Inferior parietal cortex (tissue), 1 donor: ENCODE data around the gene ROBO1.
A peak's percentile ranks its signal among the peaks of the same experiment; 100 is the strongest.
"Not testable (repeated sequence)": the region's sequence is repeated elsewhere in the genome, so short reads cannot be mapped to it uniquely, and the experiment has no call there.

ENCODE experiments used
- DNase-seq: peaks from one replicate; pipeline ENCODE4 v3.0.0-alpha.2; 2016; ENCODE audit errors: extremely low spot score

ROBO1 gene

GRCh38 chr3:79767905-79768267 is at the start of gene ROBO1:
Gene ROBO1, minus strand, starts transcription at chr3:79767998.
- no peak for DNase-seq

GRCh38 chr3:79817224-79817623 is 49.4 kb upstream of the ROBO1 start:
- DNase-seq, result no peak

DNA sequence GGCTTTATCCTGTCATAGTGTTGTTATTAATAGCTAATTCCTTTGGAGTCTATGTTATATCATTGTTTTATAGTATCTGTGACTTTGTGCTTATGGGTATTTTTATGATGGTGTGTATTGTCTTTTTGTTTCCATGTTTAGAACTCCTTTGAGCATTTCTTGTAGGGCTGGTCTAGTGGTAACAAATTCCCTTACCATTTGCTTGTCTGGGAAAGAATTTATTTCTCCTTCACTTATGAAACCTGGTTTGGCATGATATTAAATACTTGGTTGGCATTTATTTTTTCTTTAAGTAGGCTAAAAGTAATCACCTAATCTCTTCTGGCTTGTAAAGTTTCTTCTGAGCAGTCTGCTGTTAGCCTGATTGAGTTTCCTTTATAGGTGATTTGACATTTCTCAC is 47.7 kb upstream of the ROBO1 start:
- no peak for DNase-seq

GRCh38 chr3:79810581-79810980 is 42.8 kb upstream of the ROBO1 start:
- no peak for DNase-seq

DNA sequence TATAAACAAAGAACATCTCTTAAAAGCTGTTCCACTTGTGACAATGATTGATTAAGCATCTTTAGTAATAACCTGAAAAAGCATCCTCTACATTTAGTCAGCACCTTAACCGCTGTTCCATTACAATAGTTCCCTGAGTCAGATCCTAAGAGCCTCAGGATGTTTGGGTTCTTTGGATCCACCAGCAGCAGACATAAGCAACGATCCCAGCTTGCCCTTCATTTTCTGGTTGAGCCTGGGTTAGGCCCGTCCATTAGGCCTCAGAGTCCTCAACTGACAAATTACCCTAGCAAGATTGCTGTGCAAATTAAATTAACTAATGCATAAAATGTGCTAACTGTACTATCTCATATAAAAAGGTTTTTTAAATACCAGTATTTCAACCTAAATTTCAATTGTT is 42.3 kb upstream of the ROBO1 start:
- no peak for DNase-seq

- no peak for DNase-seq
Measured at GRCh38 chr3:79809106-79809505, 41.3 kb upstream of the ROBO1 start.

DNA sequence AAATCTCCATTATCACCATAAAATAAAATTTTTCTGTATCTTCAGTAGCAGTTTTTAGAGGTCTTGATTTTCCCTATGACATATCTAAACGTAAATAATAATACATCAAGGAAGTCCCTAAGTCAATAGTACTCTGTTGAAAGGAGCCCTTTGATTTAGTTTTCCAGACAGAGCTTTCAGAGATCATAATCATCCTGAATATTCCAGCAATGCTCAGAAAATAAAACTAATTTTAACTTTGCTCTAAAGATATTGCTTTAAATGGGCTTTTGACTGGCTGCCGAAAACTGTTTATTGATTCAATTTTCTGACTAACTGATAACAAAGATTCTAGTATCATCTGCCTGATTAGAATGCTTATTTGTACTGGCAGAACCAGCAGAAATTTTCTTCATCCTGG is 40.7 kb upstream of the ROBO1 start:
- no peak for DNase-seq

GRCh38 chr3:79790177-79790576 is 22.4 kb upstream of the ROBO1 start:
- not testable (repeated sequence) for DNase-seq

DNA sequence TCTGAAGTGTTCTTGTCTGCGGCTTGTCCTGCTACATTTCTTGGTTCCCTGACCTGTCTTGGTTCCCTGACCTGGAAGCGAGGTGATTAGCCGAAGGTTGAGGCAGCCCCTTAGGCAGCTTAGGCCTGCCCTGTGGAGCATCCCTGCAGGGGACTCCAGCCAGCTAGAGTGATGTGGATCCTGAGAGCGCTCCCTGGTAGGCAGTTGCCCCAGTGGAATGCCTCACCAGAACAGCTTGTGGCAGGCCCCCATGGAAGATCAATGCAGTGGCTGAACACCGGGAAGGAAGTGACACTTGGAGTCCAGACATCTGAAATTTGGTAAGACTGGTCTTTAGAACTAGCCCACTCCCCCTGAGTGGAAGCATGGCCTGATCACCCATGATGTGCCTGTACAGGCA is 5.5 kb upstream of the ROBO1 start:
- no peak for DNase-seq

DNA sequence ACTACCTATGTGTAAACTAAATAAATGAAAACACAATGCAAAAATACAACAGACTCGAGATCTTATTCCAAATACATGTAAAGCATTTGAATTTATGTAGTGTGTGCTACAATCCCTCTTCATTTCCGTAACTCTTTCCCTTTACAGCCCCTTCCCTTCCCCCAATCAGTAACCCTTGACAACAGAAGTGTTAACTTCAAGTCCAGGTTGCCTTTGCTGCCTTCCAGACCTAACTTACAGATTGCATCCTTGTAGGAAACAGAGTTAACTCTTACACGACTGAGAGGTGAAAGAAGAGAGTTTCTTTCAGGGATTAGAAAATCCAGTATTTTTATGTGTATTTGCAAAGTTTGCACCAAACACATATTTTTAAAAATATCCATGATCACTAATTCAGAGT is 1.4 kb upstream of the ROBO1 start:
- DNase-seq, result no peak

GRCh38 chr3:79767194-79767904 is 449 bp downstream of the ROBO1 start:
- DNase-seq, result peak; percentile 22

GRCh38 chr3:79766496-79767193 is 1.2 kb downstream of the ROBO1 start:
- peak; percentile 5 for DNase-seq

GRCh38 chr3:79765911-79766310 is 1.9 kb downstream of the ROBO1 start:
- no peak for DNase-seq

DNA sequence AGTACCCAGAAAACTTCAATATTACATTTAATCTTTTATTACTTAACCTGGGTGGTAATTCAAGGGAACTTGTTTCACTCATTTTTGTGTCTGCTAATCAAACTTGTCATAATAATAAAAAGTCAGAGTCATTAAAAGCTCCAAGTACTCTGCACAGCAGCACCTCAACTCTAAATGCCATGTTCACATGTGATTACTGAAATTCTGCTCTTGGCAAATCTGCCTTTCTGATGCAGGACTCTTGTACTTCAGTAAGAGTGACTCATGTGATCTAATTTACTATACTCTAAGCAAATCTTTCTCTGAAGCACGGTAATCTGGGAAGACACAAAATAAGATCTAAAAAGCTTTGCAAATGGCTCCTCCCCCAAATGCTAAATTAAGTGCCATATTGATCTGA is 6.4 kb downstream of the ROBO1 start:
- no peak for DNase-seq

- no peak for DNase-seq
Measured at GRCh38 chr3:79751703-79752102, 16.1 kb downstream of the ROBO1 start.

DNA sequence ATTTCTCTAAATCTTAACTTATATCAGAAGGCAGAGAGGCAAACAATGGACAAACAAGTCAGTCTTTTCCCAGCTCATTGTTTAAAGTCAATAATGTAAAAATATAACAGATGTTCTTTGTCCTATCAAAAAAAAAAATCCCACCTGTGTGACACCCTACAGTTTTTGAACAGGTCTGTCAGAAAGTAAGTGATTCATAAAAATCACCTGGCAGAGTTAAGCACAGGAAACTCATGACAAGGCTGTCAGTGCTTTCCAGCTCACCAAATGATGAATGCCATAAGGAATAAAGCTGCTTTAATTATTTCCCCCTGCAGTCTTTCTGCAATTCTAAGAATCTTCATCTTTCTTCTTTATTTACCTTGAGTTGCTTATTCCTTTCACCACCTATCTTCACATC is 30.3 kb downstream of the ROBO1 start:
- DNase-seq, result no peak

- DNase-seq, result no peak
Measured at GRCh38 chr3:79729096-79729495, 38.7 kb downstream of the ROBO1 start.

DNA sequence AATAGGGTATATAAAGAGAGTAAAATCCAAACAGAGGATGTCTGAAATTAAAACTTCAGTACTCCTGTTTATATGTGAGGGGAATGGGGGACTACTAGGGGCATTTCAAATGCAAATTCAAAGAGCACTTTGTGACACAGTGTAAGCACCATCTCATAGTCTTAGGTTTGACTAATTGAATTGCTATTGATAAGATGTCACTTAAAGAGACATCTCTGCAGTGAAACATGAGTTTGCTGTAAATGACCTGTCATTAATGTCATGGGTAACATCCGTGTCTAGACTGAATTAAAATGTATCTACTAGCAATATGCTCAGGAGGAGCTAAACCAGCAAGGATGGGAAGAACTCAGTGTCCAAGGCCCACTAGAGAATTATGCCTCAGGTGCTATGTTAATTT is 41.0 kb downstream of the ROBO1 start:
- no peak for DNase-seq

DNA sequence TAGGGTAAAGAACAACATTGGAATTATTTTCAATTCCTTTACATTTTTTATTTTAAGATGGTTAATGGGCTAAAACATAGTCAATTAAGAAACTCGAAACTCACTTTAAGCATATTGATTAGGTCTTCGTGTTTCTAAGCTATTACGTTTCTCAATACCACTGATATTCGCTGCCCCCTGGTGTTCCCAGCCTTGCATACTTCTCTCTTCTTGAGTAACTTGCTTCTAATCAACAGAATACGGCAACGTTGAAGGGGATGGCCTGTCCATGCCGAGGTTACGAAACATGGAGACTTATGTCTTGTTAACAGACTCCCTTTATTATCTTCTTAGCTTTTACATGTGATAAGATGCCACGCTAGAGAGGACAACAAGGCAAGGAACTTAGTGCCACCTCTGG is 43.6 kb downstream of the ROBO1 start:
- no peak for DNase-seq

DNA sequence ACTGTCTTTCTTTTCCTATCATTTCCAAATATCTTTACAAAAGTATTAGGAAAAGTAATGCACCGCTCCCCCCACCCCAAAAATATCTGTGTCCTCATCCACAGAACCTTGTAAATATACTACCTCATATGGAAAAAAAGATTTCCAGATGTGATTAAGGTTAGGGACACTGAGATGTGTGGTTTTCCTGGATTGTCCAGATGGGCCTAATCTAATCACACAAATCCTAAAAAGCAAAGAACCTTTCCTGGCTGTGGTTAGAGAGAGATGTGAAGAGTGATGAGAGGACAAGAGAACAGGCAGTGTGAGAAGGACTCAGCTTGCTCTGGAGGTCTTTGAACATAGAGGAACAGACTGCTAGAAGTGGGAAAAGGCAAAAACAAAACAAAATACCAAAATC is 77.7 kb downstream of the ROBO1 start:
- DNase-seq, result no peak

GRCh38 chr3:79685108-79685507 is 82.7 kb downstream of the ROBO1 start:
- DNase-seq, result no peak

DNA sequence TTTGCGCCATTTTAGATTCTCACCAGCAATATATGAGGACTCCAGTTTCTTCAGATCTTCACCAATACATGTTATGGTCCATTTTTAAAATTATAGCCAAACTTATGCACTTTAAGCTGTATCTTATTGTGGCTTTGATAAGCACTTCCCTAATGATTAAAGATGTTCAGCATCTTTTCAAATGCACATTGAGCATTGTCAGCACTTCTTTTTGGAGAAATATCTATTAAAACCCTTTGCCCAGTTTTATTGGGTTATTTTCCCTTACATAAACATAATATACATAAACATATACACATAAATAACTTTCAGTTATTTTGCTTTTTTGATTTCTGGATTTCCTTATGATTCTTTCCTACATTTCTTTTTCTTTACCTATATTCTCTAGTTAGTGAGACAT is 83.8 kb downstream of the ROBO1 start:
- DNase-seq, result no peak

- no peak for DNase-seq
Measured at GRCh38 chr3:79672731-79673130, 95.1 kb downstream of the ROBO1 start.

- DNase-seq, result no peak
Measured at GRCh38 chr3:79672075-79672474, 95.7 kb downstream of the ROBO1 start.
